ENCODE data around the gene EID3. TPM values are rescaled to one million over a fixed set of nuclear protein-coding genes. Genes with fewer than 3 reads are reported as not detected.
A peak's percentile ranks its signal among the peaks of the same experiment; 100 is the strongest.
"Not testable (repeated sequence)": the region's sequence is repeated elsewhere in the genome, so short reads cannot be mapped to it uniquely, and the experiment has no call there.

Gene EID3
- total and polyA plus RNA-seq, 2 donors (not counting 1 experiment from before 2014, with no cell fraction given): 2.3 to 18.0 TPM

GRCh38 chr12:104291867-104292524 lies 11.5 kb upstream of the EID3 start:
- Histone ChIP-seq H3K4me1 (ENCODE audit: control insufficient read depth, extremely low read depth, insufficient read depth, low read length) (peaks cover 14% of the 10 kb centered on the region), H2AFZ (ENCODE audit: low read length) (no peak overlapping the region), H3K27me3 (ENCODE audit: control insufficient read depth, insufficient read depth, low read length) (no peaks in the 10 kb centered on the region), H3K79me2 (ENCODE audit: control insufficient read depth, insufficient read depth, low read length) (peaks cover 96% of the 10 kb centered on the region), H3K9ac (ENCODE audit: insufficient read depth, low read length) (no peak overlapping the region), H3K4me2 (ENCODE audit: extremely low read depth, insufficient read depth, low read length) (peak overlapping the region; percentile 55), H3K9me3 (ENCODE audit: control insufficient read depth, insufficient read depth, low read depth, low read length) (no peaks in the 10 kb centered on the region), H4K20me1 (ENCODE audit: control insufficient read depth, extremely low read depth, insufficient read depth, low read length) (peaks cover 9% of the 10 kb centered on the region), H3K36me3 (ENCODE audit: control insufficient read depth, insufficient read depth, low read length) (peaks cover 32% of the 10 kb centered on the region), H3K27ac (ENCODE audit: insufficient read depth, low read length) (no peak overlapping the region), H3K4me3 (replicated peaks in 1 of 4; ENCODE audit: control extremely low read depth in 1 of 4, insufficient read depth in 1 of 4, low read depth in 3 of 4, low read length in 4 of 4) (peak overlapping the region; percentile 5 to 28 (median 20))
- no peak for DNase-seq (ENCODE audit: low read depth in 2 of 2)
- TF ChIP-seq EZH2 (IDR thresholded peaks at IDR 0.05; ENCODE audit: low read length, missing control alignments): no peak
- TF ChIP-seq CTCF (conservative IDR thresholded peaks at IDR 0.05 in 1 of 2, IDR thresholded peaks at IDR 0.05 in 1 of 2; ENCODE audit: low read depth in 1 of 2, low read length in 2 of 2): no peak

GRCh38 chr12:104292872-104293794 lies 10.4 kb upstream of the EID3 start:
- TF ChIP-seq CTCF (conservative IDR thresholded peaks at IDR 0.05 in 1 of 2, IDR thresholded peaks at IDR 0.05 in 1 of 2; ENCODE audit: low read depth in 1 of 2, low read length in 2 of 2) (no peak), EZH2 (IDR thresholded peaks at IDR 0.05; ENCODE audit: low read length, missing control alignments) (no peak)
- no peak overlapping the region for H3K9ac ChIP-seq (ENCODE audit: insufficient read depth, low read length)
- peak overlapping the region; percentile 32 for H3K4me2 ChIP-seq (ENCODE audit: extremely low read depth, insufficient read depth, low read length)
- H3K27me3 ChIP-seq (ENCODE audit: control insufficient read depth, insufficient read depth, low read length): no peaks in the 10 kb centered on the region
- peaks cover 14% of the 10 kb centered on the region for H3K4me1 ChIP-seq (ENCODE audit: control insufficient read depth, extremely low read depth, insufficient read depth, low read length)
- peak overlapping the region; percentile 34 for H3K27ac ChIP-seq (ENCODE audit: insufficient read depth, low read length)
- no peak overlapping the region for H2AFZ ChIP-seq (ENCODE audit: low read length)
- peak in 1 of 2 donors; percentile 72 for DNase-seq (ENCODE audit: low read depth in 2 of 2)
- peaks cover 97% of the 10 kb centered on the region for H3K79me2 ChIP-seq (ENCODE audit: control insufficient read depth, insufficient read depth, low read length)
- peak overlapping the region in 3 of 4 experiments; percentile 8 to 20 (median 18) for H3K4me3 ChIP-seq (replicated peaks in 1 of 4; ENCODE audit: control extremely low read depth in 1 of 4, insufficient read depth in 1 of 4, low read depth in 3 of 4, low read length in 4 of 4)
- peaks cover 9% of the 10 kb centered on the region for H4K20me1 ChIP-seq (ENCODE audit: control insufficient read depth, extremely low read depth, insufficient read depth, low read length)
- H3K9me3 ChIP-seq (ENCODE audit: control insufficient read depth, insufficient read depth, low read depth, low read length): no peaks in the 10 kb centered on the region
- H3K36me3 ChIP-seq (ENCODE audit: control insufficient read depth, insufficient read depth, low read length): peaks cover 32% of the 10 kb centered on the region

DNA sequence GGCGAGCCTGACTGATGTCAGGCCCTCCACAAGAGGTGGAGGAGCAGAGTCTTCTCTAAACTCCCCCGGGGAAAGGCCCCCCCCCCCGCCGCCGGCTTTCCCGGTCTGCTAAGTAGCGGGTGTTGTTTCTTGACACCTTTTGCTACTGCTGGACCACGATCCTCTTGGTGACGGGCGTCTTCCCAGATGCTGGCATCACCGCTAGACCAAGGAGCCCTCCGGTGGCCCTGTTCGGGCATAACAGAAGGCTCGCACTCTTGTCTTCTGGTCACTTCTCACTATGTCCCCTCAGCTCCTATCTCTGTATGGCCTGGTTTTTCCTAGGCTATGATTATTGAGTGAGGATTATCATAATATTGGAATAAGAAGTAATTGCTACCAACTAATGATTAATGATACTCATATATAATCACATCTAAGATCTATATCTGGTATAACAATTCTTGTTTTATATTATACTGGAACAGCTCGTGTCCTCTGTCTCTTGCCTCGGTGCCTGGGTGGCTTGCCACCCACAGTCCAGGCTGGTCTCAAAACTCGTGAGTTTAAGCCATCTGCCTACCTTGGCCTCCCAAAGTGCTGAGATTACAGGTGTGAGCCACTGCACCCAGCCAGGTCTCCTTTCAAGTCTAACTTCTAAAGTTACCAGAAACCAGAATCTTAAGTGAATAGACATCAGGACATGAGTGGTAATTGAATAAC lies 9.2 kb upstream of the EID3 start:
- H3K4me3 ChIP-seq (replicated peaks in 1 of 4; ENCODE audit: control extremely low read depth in 1 of 4, insufficient read depth in 1 of 4, low read depth in 3 of 4, low read length in 4 of 4): peak overlapping the region in 1 of 4 experiments; percentile 29
- not testable (repeated sequence) for H3K27ac ChIP-seq (ENCODE audit: insufficient read depth, low read length); H3K27me3 ChIP-seq (ENCODE audit: control insufficient read depth, insufficient read depth, low read length); H2AFZ ChIP-seq (ENCODE audit: low read length); H3K9me3 ChIP-seq (ENCODE audit: control insufficient read depth, insufficient read depth, low read depth, low read length); H3K9ac ChIP-seq (ENCODE audit: insufficient read depth, low read length); H4K20me1 ChIP-seq (ENCODE audit: control insufficient read depth, extremely low read depth, insufficient read depth, low read length)
- peaks cover 14% of the 10 kb centered on the region for H3K4me1 ChIP-seq (ENCODE audit: control insufficient read depth, extremely low read depth, insufficient read depth, low read length)
- peaks cover 29% of the 10 kb centered on the region for H3K36me3 ChIP-seq (ENCODE audit: control insufficient read depth, insufficient read depth, low read length)
- peak; percentile 28 to 57 for DNase-seq (ENCODE audit: low read depth in 2 of 2)
- H3K79me2 ChIP-seq (ENCODE audit: control insufficient read depth, insufficient read depth, low read length): peaks cover 97% of the 10 kb centered on the region
- peak; percentile 2 to 49 for TF ChIP-seq CTCF (conservative IDR thresholded peaks at IDR 0.05 in 1 of 2, IDR thresholded peaks at IDR 0.05 in 1 of 2; ENCODE audit: low read depth in 1 of 2, low read length in 2 of 2)
- H3K4me2 ChIP-seq (ENCODE audit: extremely low read depth, insufficient read depth, low read length): peak overlapping the region; percentile 35

Measured in fibroblast of lung (primary cell).